ENCODE results near the gene SERPINB5. TPM values are rescaled to one million over a fixed set of nuclear protein-coding genes. Genes with fewer than 3 reads are reported as not detected.
A peak's percentile ranks its signal among the peaks of the same experiment; 100 is the strongest.

Gene SERPINB5, protein sequence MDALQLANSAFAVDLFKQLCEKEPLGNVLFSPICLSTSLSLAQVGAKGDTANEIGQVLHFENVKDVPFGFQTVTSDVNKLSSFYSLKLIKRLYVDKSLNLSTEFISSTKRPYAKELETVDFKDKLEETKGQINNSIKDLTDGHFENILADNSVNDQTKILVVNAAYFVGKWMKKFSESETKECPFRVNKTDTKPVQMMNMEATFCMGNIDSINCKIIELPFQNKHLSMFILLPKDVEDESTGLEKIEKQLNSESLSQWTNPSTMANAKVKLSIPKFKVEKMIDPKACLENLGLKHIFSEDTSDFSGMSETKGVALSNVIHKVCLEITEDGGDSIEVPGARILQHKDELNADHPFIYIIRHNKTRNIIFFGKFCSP
- total RNA-seq: not detected

DNA sequence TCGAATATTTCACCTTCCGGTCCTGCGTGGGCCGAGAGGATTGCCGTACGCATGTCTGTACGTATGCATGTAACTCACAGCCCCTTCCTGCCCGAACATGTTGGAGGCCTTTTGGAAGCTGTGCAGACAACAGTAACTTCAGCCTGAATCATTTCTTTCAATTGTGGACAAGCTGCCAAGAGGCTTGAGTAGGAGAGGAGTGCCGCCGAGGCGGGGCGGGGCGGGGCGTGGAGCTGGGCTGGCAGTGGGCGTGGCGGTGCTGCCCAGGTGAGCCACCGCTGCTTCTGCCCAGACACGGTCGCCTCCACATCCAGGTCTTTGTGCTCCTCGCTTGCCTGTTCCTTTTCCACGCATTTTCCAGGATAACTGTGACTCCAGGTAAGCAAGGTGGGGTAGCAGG lies at the start of gene SERPINB5:
SERPINB5 (plus strand) TSS at position 291 of the 400 bp plus-strand sequence. CDS start 7,471 bp downstream, outside the sequence.
- Mint-ChIP-seq H3K27ac (no peak within 1 kb of the TSS), H3K9me3 (no peaks in the 10 kb centered on the region), H3K36me3 (no peaks in the 10 kb centered on the region), H3K27me3 (peaks cover 6 to 9% of the 10 kb centered on the region in 2 donors), H3K4me3 (no peak within 1 kb of the TSS), H3K4me1 (ENCODE audit: low read depth in 2 of 2) (no peaks in the 10 kb centered on the region)
- ATAC-seq: no peak
- DNase-seq (ENCODE audit: low spot score): no peak

DNA sequence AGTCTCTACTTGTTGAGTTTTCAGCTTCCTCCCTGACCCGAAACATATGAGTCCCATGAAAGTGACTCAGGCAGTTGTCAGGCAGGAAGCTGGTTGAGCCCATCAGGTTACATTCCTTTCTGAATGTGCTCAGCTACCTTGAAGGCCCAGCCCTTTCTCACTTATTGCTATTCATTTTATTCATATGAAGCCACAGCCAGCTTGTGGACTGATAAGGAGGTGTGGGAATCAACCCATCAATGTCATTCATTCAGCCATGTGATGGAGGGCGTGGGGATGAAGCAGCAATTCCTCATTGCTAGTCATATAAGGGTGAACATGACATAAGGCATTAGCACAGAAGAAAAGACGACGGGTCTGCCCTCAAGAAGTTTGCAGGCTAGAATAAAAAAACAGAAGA lies 49.2 kb upstream of the SERPINB5 start:
- Mint-ChIP-seq H3K9me3 (peaks cover 3% of the 10 kb centered on the region), H3K27ac (no peak overlapping the region), H3K36me3 (no peaks in the 10 kb centered on the region), H3K27me3 (peaks cover 17 to 27% of the 10 kb centered on the region in 2 donors), H3K4me1 (ENCODE audit: low read depth in 2 of 2) (peaks cover 12 to 15% of the 10 kb centered on the region in 2 donors), H3K4me3 (no peak overlapping the region)
- ATAC-seq (no peak), DNase-seq (ENCODE audit: low spot score) (no peak)

DNA sequence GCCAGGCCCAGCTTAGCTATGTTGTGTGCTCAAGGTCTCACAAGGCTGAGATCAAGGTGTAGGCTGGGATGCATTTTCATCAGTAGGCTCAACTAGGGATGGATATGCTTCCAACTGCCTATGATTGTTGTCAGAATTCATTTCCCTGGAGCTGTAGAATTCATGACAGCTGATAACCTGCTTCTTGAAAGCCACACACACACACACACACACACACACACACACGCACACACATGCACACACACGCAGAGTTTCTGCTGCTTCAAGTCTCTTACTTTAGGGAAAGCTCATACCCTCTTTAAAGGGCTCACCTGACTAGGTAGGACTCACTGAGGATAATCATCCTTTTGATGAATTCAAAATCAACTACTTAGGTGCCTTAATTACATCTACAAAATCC lies 46.2 kb upstream of the SERPINB5 start:
- ATAC-seq: no peak
- Mint-ChIP-seq H3K27me3 (peaks cover 20 to 39% of the 10 kb centered on the region in 2 donors), H3K9me3 (no peaks in the 10 kb centered on the region), H3K4me3 (no peak overlapping the region), H3K4me1 (ENCODE audit: low read depth in 2 of 2) (no peaks in the 10 kb centered on the region), H3K27ac (no peak overlapping the region), H3K36me3 (no peaks in the 10 kb centered on the region)
- DNase-seq (ENCODE audit: low spot score): no peak

DNA sequence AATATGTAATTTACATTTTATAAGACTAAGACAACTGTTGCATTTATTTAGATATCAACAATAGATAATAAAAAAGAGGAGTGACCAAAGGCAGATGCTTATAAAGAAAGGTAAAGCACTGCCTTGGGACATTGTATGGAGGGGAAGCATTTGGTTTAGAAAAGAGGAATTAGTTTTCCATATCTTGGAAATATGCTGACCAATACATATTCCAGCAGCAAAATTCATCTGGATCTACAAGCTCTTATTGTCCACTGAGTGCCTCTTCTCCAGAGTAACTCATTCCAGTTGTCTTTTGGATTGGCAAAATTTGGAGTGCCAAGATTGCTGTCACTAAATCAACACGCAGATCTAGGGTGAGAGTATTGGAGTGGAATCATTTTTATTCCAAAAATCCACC lies 45.6 kb upstream of the SERPINB5 start:
- no peak for DNase-seq (ENCODE audit: low spot score)
- H3K27me3 Mint-ChIP-seq: peaks cover 18 to 41% of the 10 kb centered on the region in 2 donors
- no peak overlapping the region for H3K27ac Mint-ChIP-seq
- no peak for ATAC-seq
- no peaks in the 10 kb centered on the region for H3K36me3 Mint-ChIP-seq
- H3K4me1 Mint-ChIP-seq (ENCODE audit: low read depth in 2 of 2): no peaks in the 10 kb centered on the region
- H3K9me3 Mint-ChIP-seq: no peaks in the 10 kb centered on the region
- H3K4me3 Mint-ChIP-seq: no peak overlapping the region

DNA sequence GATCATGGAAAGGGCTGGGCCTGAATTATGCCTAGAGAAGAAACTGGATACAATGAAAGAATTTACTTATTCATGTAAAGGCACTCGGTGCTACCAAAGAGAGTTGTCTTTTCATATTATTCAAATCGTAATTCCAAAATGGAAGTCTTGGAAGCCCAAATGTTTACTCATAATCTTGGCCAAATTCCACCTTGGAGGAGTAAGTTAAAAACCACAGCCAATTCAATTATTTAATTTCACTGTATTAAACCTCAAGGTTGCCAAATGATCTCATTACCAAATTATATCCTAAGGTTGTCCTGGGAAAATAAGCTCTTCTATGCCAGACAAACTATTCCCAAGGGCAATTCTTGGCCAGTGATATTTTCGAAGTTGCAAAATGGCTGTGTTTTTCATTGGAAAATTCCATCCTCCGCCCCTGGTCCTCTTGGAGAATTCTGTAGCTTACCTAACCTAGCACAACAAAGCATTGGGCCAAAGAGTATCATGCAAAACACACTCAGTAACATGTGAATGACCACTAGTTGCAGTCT lies 43.4 kb upstream of the SERPINB5 start:
- Mint-ChIP-seq H3K36me3 (no peaks in the 10 kb centered on the region), H3K27ac (no peak overlapping the region), H3K4me1 (ENCODE audit: low read depth in 2 of 2) (no peaks in the 10 kb centered on the region), H3K9me3 (no peaks in the 10 kb centered on the region), H3K27me3 (peaks cover 18 to 45% of the 10 kb centered on the region in 2 donors), H3K4me3 (no peak overlapping the region)
- ATAC-seq (no peak), DNase-seq (ENCODE audit: low spot score) (no peak)

DNA sequence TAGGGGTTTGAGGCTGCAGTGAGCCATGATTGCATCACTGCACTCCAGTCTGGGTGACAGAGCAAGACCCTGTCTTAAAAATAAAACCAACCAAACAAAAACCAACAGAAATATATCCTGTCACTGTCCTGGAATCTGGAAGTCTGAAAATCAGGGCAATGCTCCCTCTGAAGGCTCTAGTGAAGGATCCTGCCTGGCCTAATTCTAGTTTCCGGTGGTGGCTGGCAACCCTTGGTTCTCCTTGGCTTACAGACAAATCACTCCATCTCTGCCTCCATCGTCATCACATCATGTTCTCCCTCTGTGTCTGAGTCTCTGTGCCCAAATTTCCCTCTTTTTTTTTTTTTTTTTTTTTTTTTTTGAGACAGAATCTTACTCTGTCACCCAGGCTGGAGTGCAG lies 38.6 kb upstream of the SERPINB5 start:
- Mint-ChIP-seq H3K36me3 (no peaks in the 10 kb centered on the region), H3K27me3 (peaks cover 7 to 13% of the 10 kb centered on the region in 2 donors), H3K27ac (no peak overlapping the region), H3K4me3 (no peak overlapping the region), H3K4me1 (ENCODE audit: low read depth in 2 of 2) (peaks cover 0 to 4% of the 10 kb centered on the region in 2 donors), H3K9me3 (no peaks in the 10 kb centered on the region)
- DNase-seq (ENCODE audit: low spot score): no peak
- no peak for ATAC-seq

DNA sequence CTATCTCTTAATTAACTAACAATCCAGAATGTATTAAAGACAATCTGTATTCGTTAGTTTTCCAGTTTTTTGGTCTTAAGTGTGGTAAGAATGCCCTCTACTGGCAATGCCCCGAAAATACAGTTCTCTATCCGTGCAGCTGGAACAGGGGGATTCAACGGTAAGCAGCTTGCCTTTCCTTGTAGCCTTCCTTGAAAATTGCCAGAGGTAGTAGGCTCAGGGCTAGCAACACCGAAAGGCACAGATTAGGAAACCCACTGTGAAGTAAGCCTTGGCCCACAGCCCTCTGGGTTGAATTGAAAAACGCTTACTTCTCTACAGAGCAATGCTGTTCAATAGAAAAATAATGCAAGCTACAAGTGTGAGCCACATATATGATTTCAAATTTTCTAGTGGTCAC lies 37.4 kb upstream of the SERPINB5 start:
- no peak overlapping the region for H3K27ac Mint-ChIP-seq
- H3K9me3 Mint-ChIP-seq: no peaks in the 10 kb centered on the region
- DNase-seq (ENCODE audit: low spot score) (no peak), ATAC-seq (no peak)
- H3K4me1 Mint-ChIP-seq (ENCODE audit: low read depth in 2 of 2): peaks cover 0 to 4% of the 10 kb centered on the region in 2 donors
- no peak overlapping the region for H3K4me3 Mint-ChIP-seq
- no peaks in the 10 kb centered on the region for H3K36me3 Mint-ChIP-seq
- peaks cover 6 to 7% of the 10 kb centered on the region in 2 donors for H3K27me3 Mint-ChIP-seq

DNA sequence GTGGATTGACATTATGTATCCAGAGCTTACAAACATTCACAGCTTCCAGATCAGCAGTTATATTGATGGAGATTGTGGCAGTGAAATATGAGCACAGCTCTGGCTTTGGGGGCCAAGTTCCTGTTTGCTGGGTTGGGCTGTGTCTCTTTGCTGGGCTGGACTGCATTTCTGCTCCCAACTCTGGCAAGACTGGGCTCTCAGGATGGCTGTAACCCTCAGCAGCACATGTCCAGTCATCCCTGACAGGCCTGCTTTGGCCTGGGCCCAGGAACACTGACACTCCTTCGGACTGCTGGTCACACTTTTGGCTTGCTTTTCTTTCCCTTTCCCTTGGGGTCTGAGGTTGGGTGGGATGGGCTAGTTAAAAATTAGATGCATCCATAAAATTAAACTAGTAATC lies 36.5 kb upstream of the SERPINB5 start:
- ATAC-seq: no peak
- Mint-ChIP-seq H3K4me1 (ENCODE audit: low read depth in 2 of 2) (peaks cover 0 to 4% of the 10 kb centered on the region in 2 donors), H3K4me3 (no peak overlapping the region), H3K27ac (no peak overlapping the region), H3K27me3 (peaks cover 6 to 7% of the 10 kb centered on the region in 2 donors), H3K36me3 (no peaks in the 10 kb centered on the region), H3K9me3 (no peaks in the 10 kb centered on the region)
- DNase-seq (ENCODE audit: low spot score): no peak

DNA sequence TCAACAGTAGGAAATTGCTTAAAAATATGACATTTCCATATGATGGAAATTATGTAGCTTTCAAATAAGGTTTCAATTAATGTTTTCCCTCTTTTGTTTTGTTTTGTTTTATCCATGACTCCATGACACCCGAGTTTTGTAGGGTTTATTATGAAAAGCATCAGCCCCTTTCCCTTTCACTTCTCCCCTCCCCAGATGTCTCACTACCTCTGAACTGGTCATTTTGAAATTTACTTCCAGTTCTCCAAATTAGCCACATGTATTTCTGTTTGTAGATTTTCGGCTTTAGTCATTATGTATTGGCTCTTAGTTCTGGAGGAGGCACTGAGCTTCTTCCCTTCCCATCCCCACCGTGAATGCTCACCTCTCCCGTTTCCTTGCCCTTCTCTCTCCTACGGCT lies 35.9 kb upstream of the SERPINB5 start:
- Mint-ChIP-seq H3K27me3 (peaks cover 6 to 7% of the 10 kb centered on the region in 2 donors), H3K4me1 (ENCODE audit: low read depth in 2 of 2) (peaks cover 0 to 4% of the 10 kb centered on the region in 2 donors), H3K9me3 (no peaks in the 10 kb centered on the region), H3K36me3 (no peaks in the 10 kb centered on the region), H3K4me3 (no peak overlapping the region), H3K27ac (no peak overlapping the region)
- ATAC-seq: no peak
- DNase-seq (ENCODE audit: low spot score): no peak

DNA sequence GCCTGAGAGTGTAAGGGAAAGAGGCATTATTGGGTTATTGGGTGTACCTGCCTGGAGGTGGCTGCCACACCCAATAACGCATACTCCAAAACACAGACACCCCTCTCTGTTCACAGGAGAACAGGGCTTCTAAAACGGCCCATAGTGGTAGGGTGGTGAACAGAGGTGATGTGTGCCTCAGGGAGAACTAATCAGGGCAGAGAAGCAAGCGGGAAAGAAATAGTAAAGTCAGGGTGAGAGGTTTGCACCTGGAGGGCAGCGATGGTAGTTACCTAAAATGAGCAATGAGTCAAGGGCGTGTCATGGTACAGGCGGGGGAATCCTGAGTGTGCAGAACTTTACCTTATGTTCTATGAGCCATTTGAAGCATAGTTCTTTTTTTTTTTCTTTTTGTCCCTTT lies 32.9 kb upstream of the SERPINB5 start:
- no peaks in the 10 kb centered on the region for H3K36me3 Mint-ChIP-seq
- H3K9me3 Mint-ChIP-seq: no peaks in the 10 kb centered on the region
- DNase-seq (ENCODE audit: low spot score) (no peak), ATAC-seq (no peak)
- peak overlapping the region in 1 of 2 donors; percentile 45 for H3K27ac Mint-ChIP-seq
- H3K27me3 Mint-ChIP-seq: peaks cover 0 to 3% of the 10 kb centered on the region in 2 donors
- no peak overlapping the region for H3K4me3 Mint-ChIP-seq
- peaks cover 0 to 4% of the 10 kb centered on the region in 2 donors for H3K4me1 Mint-ChIP-seq (ENCODE audit: low read depth in 2 of 2)

DNA sequence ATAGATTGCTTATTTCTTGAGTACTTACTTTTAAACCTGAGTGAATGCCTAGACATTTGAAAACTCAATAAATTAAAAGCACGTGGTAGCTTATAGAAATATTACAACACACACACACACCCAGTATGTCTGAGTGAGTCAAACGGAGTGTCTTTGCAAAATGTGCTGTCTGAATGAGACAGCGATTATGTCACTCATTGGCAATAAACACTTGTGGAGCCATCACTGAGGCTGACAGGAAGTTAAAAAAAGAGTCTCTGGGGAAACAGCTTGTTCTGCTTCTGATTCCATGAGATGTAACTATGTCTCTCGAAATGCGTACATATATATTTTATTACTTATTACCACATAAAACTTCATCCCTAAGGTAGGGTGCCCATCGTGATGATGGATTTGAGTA lies 32.2 kb upstream of the SERPINB5 start:
- peaks cover 0 to 3% of the 10 kb centered on the region in 2 donors for H3K27me3 Mint-ChIP-seq
- no peaks in the 10 kb centered on the region for H3K4me1 Mint-ChIP-seq (ENCODE audit: low read depth in 2 of 2)
- DNase-seq (ENCODE audit: low spot score) (no peak), ATAC-seq (peak; percentile 53 to 56)
- no peak overlapping the region for H3K4me3 Mint-ChIP-seq
- H3K27ac Mint-ChIP-seq: no peak overlapping the region
- H3K36me3 Mint-ChIP-seq: no peaks in the 10 kb centered on the region
- no peaks in the 10 kb centered on the region for H3K9me3 Mint-ChIP-seq

DNA sequence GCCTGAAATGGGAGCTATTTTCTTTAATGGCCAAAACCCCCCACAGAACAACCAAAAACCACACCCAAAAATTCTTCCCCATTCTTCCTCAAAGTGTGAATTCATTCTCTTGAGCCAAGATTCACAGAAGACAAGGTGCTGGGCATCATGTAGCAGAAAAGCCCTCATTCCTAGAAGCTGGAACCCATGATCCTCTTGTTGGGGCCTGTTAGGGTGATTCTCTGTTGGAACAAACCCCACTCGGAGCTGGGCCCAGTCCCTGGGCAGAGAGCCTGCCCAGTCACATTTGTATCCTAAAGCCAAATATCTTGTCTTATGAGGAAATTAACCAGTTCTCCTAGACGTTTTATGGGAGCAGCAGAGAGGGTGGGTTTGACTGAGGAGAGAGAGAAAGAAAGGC lies 31.7 kb upstream of the SERPINB5 start:
- H3K9me3 Mint-ChIP-seq: no peaks in the 10 kb centered on the region
- no peak overlapping the region for H3K27ac Mint-ChIP-seq
- no peaks in the 10 kb centered on the region for H3K36me3 Mint-ChIP-seq
- H3K27me3 Mint-ChIP-seq: peaks cover 0 to 3% of the 10 kb centered on the region in 2 donors
- no peaks in the 10 kb centered on the region for H3K4me1 Mint-ChIP-seq (ENCODE audit: low read depth in 2 of 2)
- no peak for DNase-seq (ENCODE audit: low spot score)
- no peak overlapping the region for H3K4me3 Mint-ChIP-seq
- no peak for ATAC-seq

DNA sequence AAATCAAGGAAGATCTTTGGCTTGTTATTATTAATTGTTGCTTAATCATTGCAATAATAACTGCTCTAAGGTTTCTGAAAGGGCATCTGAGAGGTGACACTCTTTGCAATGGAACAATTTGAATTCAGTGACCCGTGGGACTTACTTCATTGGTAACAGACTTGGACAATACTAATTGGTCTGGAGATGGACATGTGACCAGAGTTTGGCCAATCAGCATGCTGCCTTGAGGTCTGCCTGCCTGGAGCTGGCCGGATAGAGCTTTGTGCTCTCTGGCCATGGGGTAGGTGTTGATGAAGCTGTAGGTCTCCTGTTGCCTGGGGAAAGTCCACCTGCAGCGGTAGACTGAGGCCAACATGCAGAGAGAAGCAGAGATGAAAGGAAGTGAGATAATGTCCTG lies 30.5 kb upstream of the SERPINB5 start:
- Mint-ChIP-seq H3K4me3 (no peak overlapping the region), H3K36me3 (no peaks in the 10 kb centered on the region), H3K9me3 (no peaks in the 10 kb centered on the region), H3K27ac (no peak overlapping the region), H3K27me3 (peaks cover 0 to 3% of the 10 kb centered on the region in 2 donors), H3K4me1 (ENCODE audit: low read depth in 2 of 2) (no peaks in the 10 kb centered on the region)
- DNase-seq (ENCODE audit: low spot score) (no peak), ATAC-seq (no peak)

DNA sequence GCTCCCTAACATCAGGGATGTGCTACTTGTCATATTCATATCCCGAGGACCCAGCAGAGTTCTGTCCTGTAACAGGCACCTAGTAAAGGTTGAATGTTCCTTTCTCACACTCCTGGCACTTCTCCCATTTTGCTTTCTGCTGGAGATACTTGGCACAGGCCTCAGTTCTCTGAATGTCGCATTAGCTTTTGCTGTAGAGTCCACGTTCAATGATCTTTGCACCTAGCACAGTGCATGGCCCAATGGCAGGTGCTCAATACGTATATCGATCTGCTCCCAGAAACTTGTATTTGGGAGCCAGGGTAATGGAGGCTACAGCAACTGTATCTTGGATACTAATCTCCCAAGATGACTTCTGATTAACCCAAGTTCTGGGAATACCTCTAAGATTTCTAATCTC lies 29.7 kb upstream of the SERPINB5 start:
- ATAC-seq (no peak), DNase-seq (ENCODE audit: low spot score) (no peak)
- no peak overlapping the region for H3K4me3 Mint-ChIP-seq
- H3K27me3 Mint-ChIP-seq: no peaks in the 10 kb centered on the region
- no peak overlapping the region for H3K27ac Mint-ChIP-seq
- H3K9me3 Mint-ChIP-seq: no peaks in the 10 kb centered on the region
- no peaks in the 10 kb centered on the region for H3K4me1 Mint-ChIP-seq (ENCODE audit: low read depth in 2 of 2)
- no peaks in the 10 kb centered on the region for H3K36me3 Mint-ChIP-seq
